ENCODE results near the gene LPP.
"Not testable (repeated sequence)": the region's sequence is repeated elsewhere in the genome, so short reads cannot be mapped to it uniquely, and the experiment has no call there.

LPP gene

DNA sequence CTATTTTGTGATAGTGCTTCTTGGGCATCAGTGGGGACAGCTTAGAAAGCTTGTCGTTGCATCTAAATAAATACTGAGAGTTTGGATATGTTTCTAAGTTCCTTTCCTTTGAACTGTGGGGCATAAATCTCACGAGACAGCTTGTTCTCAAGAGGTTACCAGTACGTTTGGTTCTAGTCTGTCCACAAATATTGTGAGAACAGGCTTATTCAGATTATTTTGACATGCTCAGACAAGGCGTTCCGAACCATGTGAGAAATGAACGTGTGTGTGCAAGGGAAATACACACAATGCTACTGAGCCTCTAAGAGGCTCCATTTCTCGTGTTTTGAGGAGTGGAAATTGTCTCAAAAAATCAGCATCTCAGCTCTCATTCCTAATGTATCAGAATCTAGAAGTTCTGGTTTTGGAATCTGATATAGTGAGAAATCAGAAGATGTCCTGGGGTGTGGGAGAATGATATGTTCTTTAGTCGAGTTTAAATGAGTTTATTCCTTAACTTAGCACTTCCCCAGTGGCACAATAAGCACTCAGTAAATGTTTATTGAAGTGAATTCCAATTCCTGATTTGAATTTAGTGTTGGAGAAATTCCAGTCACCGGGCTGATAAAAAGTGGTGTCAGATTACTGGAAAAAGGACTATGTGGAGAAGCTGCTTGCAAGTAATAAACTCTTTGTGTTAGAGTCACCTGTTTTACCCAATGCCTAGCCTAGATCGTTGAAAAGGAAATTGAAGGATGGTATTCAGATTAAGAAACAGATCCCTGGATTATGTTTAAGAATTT lies 481.5 kb downstream of the LPP start:
- no peak overlapping the region for H3K27ac ChIP-seq (ENCODE audit: low read length)
- DNase-seq = no peak

DNA sequence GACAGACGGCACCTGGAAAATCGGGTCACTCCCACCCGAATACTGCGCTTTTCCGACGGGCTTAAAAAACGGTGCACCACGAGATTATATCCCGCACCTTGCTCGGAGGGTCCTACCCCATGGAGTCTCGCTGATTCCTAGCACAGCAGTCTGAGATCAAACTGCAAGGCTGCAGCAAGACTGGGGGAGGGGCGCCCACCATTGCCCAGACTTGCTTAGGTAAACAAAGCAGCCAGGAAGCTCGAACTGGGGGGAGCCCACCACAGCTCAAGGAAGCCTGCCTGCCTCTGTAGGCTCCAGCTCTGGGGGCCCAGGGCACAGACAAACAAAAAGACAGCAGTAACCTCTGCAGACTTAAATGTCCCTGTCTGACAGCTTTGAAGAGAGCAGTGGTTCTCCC lies 482.3 kb downstream of the LPP start:
- not testable (repeated sequence) for H3K4me1 ChIP-seq (ENCODE audit: insufficient read depth, low read length); H3K36me3 ChIP-seq (ENCODE audit: insufficient read depth, low read length); H3K9ac ChIP-seq (ENCODE audit: low read depth, low read length); H3K4me3 ChIP-seq (ENCODE audit: low read depth in 1 of 2, low read length in 2 of 2); H3K27me3 ChIP-seq (ENCODE audit: insufficient read depth, low read length, poor library complexity); ATAC-seq (ENCODE audit: insufficient read depth, low read depth); H3K4me2 ChIP-seq (ENCODE audit: insufficient read depth, low read length); H2AFZ ChIP-seq (ENCODE audit: low read depth, low read length); H3K27ac ChIP-seq (ENCODE audit: low read length); H3K79me2 ChIP-seq (ENCODE audit: insufficient read depth, low read length); H3K9me3 ChIP-seq (ENCODE audit: insufficient read depth, low read length, severe bottlenecking); H4K20me1 ChIP-seq (ENCODE audit: insufficient read depth, low read length)
- DNase-seq = peak; percentile 66

More for the DNA sequence above, 481.5 kb downstream of the LPP start:
- Histone ChIP-seq H3K27me3 (ENCODE audit: insufficient read depth, low read length, poor library complexity) (no peaks in the 10 kb centered on the region), H3K36me3 (ENCODE audit: insufficient read depth, low read length) (no peaks in the 10 kb centered on the region), H3K4me3 (ENCODE audit: low read depth in 1 of 2, low read length in 2 of 2) (no peak overlapping the region), H3K79me2 (ENCODE audit: insufficient read depth, low read length) (no peaks in the 10 kb centered on the region), H4K20me1 (ENCODE audit: insufficient read depth, low read length) (no peaks in the 10 kb centered on the region), H2AFZ (ENCODE audit: low read depth, low read length) (no peak overlapping the region), H3K4me1 (ENCODE audit: insufficient read depth, low read length) (no peaks in the 10 kb centered on the region), H3K4me2 (ENCODE audit: insufficient read depth, low read length) (no peak overlapping the region), H3K9ac (ENCODE audit: low read depth, low read length) (no peak overlapping the region), H3K9me3 (ENCODE audit: insufficient read depth, low read length, severe bottlenecking) (no peaks in the 10 kb centered on the region)
- TF ChIP-seq EZH2 (IDR thresholded peaks at IDR 0.05; ENCODE audit: borderline replicate concordance, low read depth, low read length, severe bottlenecking) (no peak), CTCF (IDR thresholded peaks at IDR 0.05; ENCODE audit: borderline replicate concordance, extremely low read depth, low read length, poor library complexity, severe bottlenecking) (no peak)
- no peak for ATAC-seq (ENCODE audit: insufficient read depth, low read depth)

DNA sequence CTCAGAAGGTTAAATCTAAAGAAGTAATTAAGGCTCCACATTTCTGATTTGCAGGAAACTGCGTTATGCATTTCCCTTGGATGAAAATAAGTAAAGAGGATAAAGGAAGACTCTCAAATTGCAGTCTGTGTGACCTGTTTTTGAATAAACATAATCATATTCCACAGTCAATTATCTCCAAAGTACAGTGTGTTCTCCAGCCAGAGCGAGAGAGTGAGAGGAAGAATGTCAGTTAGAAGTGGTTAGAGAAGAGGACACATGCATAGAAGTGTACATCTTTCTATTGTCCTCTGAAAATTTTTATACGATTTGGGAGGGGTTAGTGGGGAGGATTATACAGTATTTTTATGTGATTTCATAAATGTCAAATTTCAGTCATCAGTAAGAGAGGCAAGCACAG lies 487.1 kb downstream of the LPP start:
- DNase-seq = no peak
- Histone ChIP-seq H3K4me3 (ENCODE audit: low read depth in 1 of 2, low read length in 2 of 2) (no peak overlapping the region), H3K9ac (ENCODE audit: low read depth, low read length) (no peak overlapping the region), H3K36me3 (ENCODE audit: insufficient read depth, low read length) (no peaks in the 10 kb centered on the region), H3K4me1 (ENCODE audit: insufficient read depth, low read length) (peaks cover 2% of the 10 kb centered on the region), H3K9me3 (ENCODE audit: insufficient read depth, low read length, severe bottlenecking) (no peaks in the 10 kb centered on the region), H3K79me2 (ENCODE audit: insufficient read depth, low read length) (no peaks in the 10 kb centered on the region), H4K20me1 (ENCODE audit: insufficient read depth, low read length) (no peaks in the 10 kb centered on the region), H3K27ac (ENCODE audit: low read length) (no peak overlapping the region), H3K4me2 (ENCODE audit: insufficient read depth, low read length) (no peak overlapping the region), H2AFZ (ENCODE audit: low read depth, low read length) (no peak overlapping the region), H3K27me3 (ENCODE audit: insufficient read depth, low read length, poor library complexity) (no peaks in the 10 kb centered on the region)
- ATAC-seq (ENCODE audit: insufficient read depth, low read depth) = no peak
- TF ChIP-seq CTCF (IDR thresholded peaks at IDR 0.05; ENCODE audit: borderline replicate concordance, extremely low read depth, low read length, poor library complexity, severe bottlenecking) = no peak
- no peak for TF ChIP-seq EZH2 (IDR thresholded peaks at IDR 0.05; ENCODE audit: borderline replicate concordance, low read depth, low read length, severe bottlenecking)

- DNase-seq = no peak
- Histone ChIP-seq H3K79me2 (ENCODE audit: insufficient read depth, low read length) (no peaks in the 10 kb centered on the region), H3K4me3 (ENCODE audit: low read depth in 1 of 2, low read length in 2 of 2) (no peak overlapping the region), H4K20me1 (ENCODE audit: insufficient read depth, low read length) (no peaks in the 10 kb centered on the region), H3K9ac (ENCODE audit: low read depth, low read length) (no peak overlapping the region), H2AFZ (ENCODE audit: low read depth, low read length) (no peak overlapping the region), H3K27ac (ENCODE audit: low read length) (no peak overlapping the region), H3K27me3 (ENCODE audit: insufficient read depth, low read length, poor library complexity) (no peaks in the 10 kb centered on the region), H3K36me3 (ENCODE audit: insufficient read depth, low read length) (no peaks in the 10 kb centered on the region), H3K4me2 (ENCODE audit: insufficient read depth, low read length) (no peak overlapping the region), H3K4me1 (ENCODE audit: insufficient read depth, low read length) (peaks cover 10% of the 10 kb centered on the region), H3K9me3 (ENCODE audit: insufficient read depth, low read length, severe bottlenecking) (no peaks in the 10 kb centered on the region)
- TF ChIP-seq CTCF (IDR thresholded peaks at IDR 0.05; ENCODE audit: borderline replicate concordance, extremely low read depth, low read length, poor library complexity, severe bottlenecking) = no peak
- no peak for TF ChIP-seq EZH2 (IDR thresholded peaks at IDR 0.05; ENCODE audit: borderline replicate concordance, low read depth, low read length, severe bottlenecking)
- ATAC-seq (ENCODE audit: insufficient read depth, low read depth) = no peak
Observed at GRCh38 chr3:188643736-188644135, 489.8 kb downstream of the LPP start.

All from DND-41 (cell line).